ENCODE measurements around the gene TAS2R14.

TAS2R14 gene

GRCh38 chr12:10939163-10939562 lies at the start of gene TAS2R14:
Gene TAS2R14 (minus strand): TSS chr12:10939263. CDS start chr12:10939207, 56 bp downstream.
- Histone ChIP-seq H3K4me3 (ENCODE audit: low read length in 2 of 2) (no peak within 1 kb of the TSS), H3K9me3 (ENCODE audit: control insufficient read depth in 2 of 2, low read length in 2 of 2) (no peaks in the 10 kb centered on the region), H3K9ac (ENCODE audit: low read depth in 1 of 2, low read length in 2 of 2) (no peak within 1 kb of the TSS), H3K27ac (ENCODE audit: low read depth in 2 of 2, low read length in 2 of 2) (no peak within 1 kb of the TSS), H3K27me3 (ENCODE audit: control insufficient read depth in 2 of 2, insufficient read depth in 2 of 2, low read length in 2 of 2) (no peaks in the 10 kb centered on the region), H3K4me1 (ENCODE audit: control insufficient read depth in 2 of 2, insufficient read depth in 2 of 2, low read length in 2 of 2) (no peaks in the 10 kb centered on the region), H3K36me3 (ENCODE audit: control insufficient read depth in 2 of 2, insufficient read depth in 2 of 2, low read length in 2 of 2) (no peaks in the 10 kb centered on the region)

- H3K9me3 ChIP-seq (ENCODE audit: control insufficient read depth in 2 of 2, low read length in 2 of 2) = no peaks in the 10 kb centered on the region
- no peak within 1 kb of the TSS for H3K27ac ChIP-seq (ENCODE audit: low read depth in 2 of 2, low read length in 2 of 2)
- no peak within 1 kb of the TSS for H3K4me3 ChIP-seq (ENCODE audit: low read length in 2 of 2)
- no peaks in the 10 kb centered on the region for H3K27me3 ChIP-seq (ENCODE audit: control insufficient read depth in 2 of 2, insufficient read depth in 2 of 2, low read length in 2 of 2)
- H3K36me3 ChIP-seq (ENCODE audit: control insufficient read depth in 2 of 2, insufficient read depth in 2 of 2, low read length in 2 of 2) = no peaks in the 10 kb centered on the region
- H3K9ac ChIP-seq (ENCODE audit: low read depth in 1 of 2, low read length in 2 of 2) = no peak within 1 kb of the TSS
- H3K4me1 ChIP-seq (ENCODE audit: control insufficient read depth in 2 of 2, insufficient read depth in 2 of 2, low read length in 2 of 2) = no peaks in the 10 kb centered on the region
These were observed 47.7 kb upstream of the TAS2R14 start, which contains the start of gene TAS2R50 for GRCh38 chr12:10986812-10987211. Gene TAS2R50 (minus strand): TSS chr12:10986912. CDS start chr12:10986860, 52 bp downstream.

GRCh38 chr12:10982244-10982643 lies 43.2 kb upstream of the TAS2R14 start:
- Histone ChIP-seq H3K4me3 (ENCODE audit: low read length in 2 of 2) (no peak overlapping the region), H3K36me3 (ENCODE audit: control insufficient read depth in 2 of 2, insufficient read depth in 2 of 2, low read length in 2 of 2) (no peaks in the 10 kb centered on the region), H3K9ac (ENCODE audit: low read depth in 1 of 2, low read length in 2 of 2) (no peak overlapping the region), H3K27ac (ENCODE audit: low read depth in 2 of 2, low read length in 2 of 2) (no peak overlapping the region), H3K27me3 (ENCODE audit: control insufficient read depth in 2 of 2, insufficient read depth in 2 of 2, low read length in 2 of 2) (no peaks in the 10 kb centered on the region), H3K9me3 (ENCODE audit: control insufficient read depth in 2 of 2, low read length in 2 of 2) (no peaks in the 10 kb centered on the region), H3K4me1 (ENCODE audit: control insufficient read depth in 2 of 2, insufficient read depth in 2 of 2, low read length in 2 of 2) (no peaks in the 10 kb centered on the region)

- Histone ChIP-seq H3K36me3 (ENCODE audit: control insufficient read depth in 2 of 2, insufficient read depth in 2 of 2, low read length in 2 of 2) (no peaks in the 10 kb centered on the region), H3K4me3 (ENCODE audit: low read length in 2 of 2) (no peak overlapping the region), H3K9me3 (ENCODE audit: control insufficient read depth in 2 of 2, low read length in 2 of 2) (no peaks in the 10 kb centered on the region)
These were observed 35.9 kb upstream of the TAS2R14 start for GRCh38 chr12:10974965-10975364.

GRCh38 chr12:10968765-10969456 lies 29.8 kb upstream of the TAS2R14 start:
- Histone ChIP-seq H3K4me1 (ENCODE audit: control insufficient read depth in 2 of 2, insufficient read depth in 2 of 2, low read length in 2 of 2) (no peaks in the 10 kb centered on the region), H3K4me3 (ENCODE audit: low read length in 2 of 2) (no peak overlapping the region), H3K27ac (ENCODE audit: low read depth in 2 of 2, low read length in 2 of 2) (no peak overlapping the region)

More at GRCh38 chr12:10974965-10975364, 35.9 kb upstream of the TAS2R14 start:
- Histone ChIP-seq H3K27me3 (ENCODE audit: control insufficient read depth in 2 of 2, insufficient read depth in 2 of 2, low read length in 2 of 2) (no peaks in the 10 kb centered on the region), H3K4me1 (ENCODE audit: control insufficient read depth in 2 of 2, insufficient read depth in 2 of 2, low read length in 2 of 2) (no peaks in the 10 kb centered on the region), H3K27ac (ENCODE audit: low read depth in 2 of 2, low read length in 2 of 2) (no peak overlapping the region), H3K9ac (ENCODE audit: low read depth in 1 of 2, low read length in 2 of 2) (no peak overlapping the region)

GRCh38 chr12:10967409-10967808 lies 28.3 kb upstream of the TAS2R14 start:
- H3K9me3 ChIP-seq (ENCODE audit: control insufficient read depth in 2 of 2, low read length in 2 of 2) = no peaks in the 10 kb centered on the region
- no peak overlapping the region for H3K27ac ChIP-seq (ENCODE audit: low read depth in 2 of 2, low read length in 2 of 2)
- no peaks in the 10 kb centered on the region for H3K4me1 ChIP-seq (ENCODE audit: control insufficient read depth in 2 of 2, insufficient read depth in 2 of 2, low read length in 2 of 2)
- H3K4me3 ChIP-seq (ENCODE audit: low read length in 2 of 2) = no peak overlapping the region
- no peaks in the 10 kb centered on the region for H3K27me3 ChIP-seq (ENCODE audit: control insufficient read depth in 2 of 2, insufficient read depth in 2 of 2, low read length in 2 of 2)
- no peaks in the 10 kb centered on the region for H3K36me3 ChIP-seq (ENCODE audit: control insufficient read depth in 2 of 2, insufficient read depth in 2 of 2, low read length in 2 of 2)
- no peak overlapping the region for H3K9ac ChIP-seq (ENCODE audit: low read depth in 1 of 2, low read length in 2 of 2)

More at GRCh38 chr12:10968765-10969456, 29.8 kb upstream of the TAS2R14 start:
- H3K27me3 ChIP-seq (ENCODE audit: control insufficient read depth in 2 of 2, insufficient read depth in 2 of 2, low read length in 2 of 2) = no peaks in the 10 kb centered on the region
- H3K9ac ChIP-seq (ENCODE audit: low read depth in 1 of 2, low read length in 2 of 2) = no peak overlapping the region
- H3K9me3 ChIP-seq (ENCODE audit: control insufficient read depth in 2 of 2, low read length in 2 of 2) = no peaks in the 10 kb centered on the region
- no peaks in the 10 kb centered on the region for H3K36me3 ChIP-seq (ENCODE audit: control insufficient read depth in 2 of 2, insufficient read depth in 2 of 2, low read length in 2 of 2)

GRCh38 chr12:10966314-10966713 lies 27.3 kb upstream of the TAS2R14 start:
- H3K9me3 ChIP-seq (ENCODE audit: control insufficient read depth in 2 of 2, low read length in 2 of 2) = no peaks in the 10 kb centered on the region
- H3K27me3 ChIP-seq (ENCODE audit: control insufficient read depth in 2 of 2, insufficient read depth in 2 of 2, low read length in 2 of 2) = no peaks in the 10 kb centered on the region
- H3K27ac ChIP-seq (ENCODE audit: low read depth in 2 of 2, low read length in 2 of 2) = no peak overlapping the region
- no peak overlapping the region for H3K4me3 ChIP-seq (ENCODE audit: low read length in 2 of 2)
- no peaks in the 10 kb centered on the region for H3K36me3 ChIP-seq (ENCODE audit: control insufficient read depth in 2 of 2, insufficient read depth in 2 of 2, low read length in 2 of 2)
- no peaks in the 10 kb centered on the region for H3K4me1 ChIP-seq (ENCODE audit: control insufficient read depth in 2 of 2, insufficient read depth in 2 of 2, low read length in 2 of 2)
- H3K9ac ChIP-seq (ENCODE audit: low read depth in 1 of 2, low read length in 2 of 2) = no peak overlapping the region

GRCh38 chr12:10965476-10965875 lies 26.4 kb upstream of the TAS2R14 start:
- H3K4me1 ChIP-seq (ENCODE audit: control insufficient read depth in 2 of 2, insufficient read depth in 2 of 2, low read length in 2 of 2) = no peaks in the 10 kb centered on the region

GRCh38 chr12:10960211-10960610 lies 21.1 kb upstream of the TAS2R14 start:
- Histone ChIP-seq H3K27me3 (ENCODE audit: control insufficient read depth in 2 of 2, insufficient read depth in 2 of 2, low read length in 2 of 2) (no peaks in the 10 kb centered on the region), H3K9ac (ENCODE audit: low read depth in 1 of 2, low read length in 2 of 2) (no peak overlapping the region), H3K27ac (ENCODE audit: low read depth in 2 of 2, low read length in 2 of 2) (no peak overlapping the region), H3K36me3 (ENCODE audit: control insufficient read depth in 2 of 2, insufficient read depth in 2 of 2, low read length in 2 of 2) (no peaks in the 10 kb centered on the region), H3K4me3 (ENCODE audit: low read length in 2 of 2) (no peak overlapping the region), H3K9me3 (ENCODE audit: control insufficient read depth in 2 of 2, low read length in 2 of 2) (no peaks in the 10 kb centered on the region), H3K4me1 (ENCODE audit: control insufficient read depth in 2 of 2, insufficient read depth in 2 of 2, low read length in 2 of 2) (no peaks in the 10 kb centered on the region)

More at GRCh38 chr12:10965476-10965875, 26.4 kb upstream of the TAS2R14 start:
- H3K9ac ChIP-seq (ENCODE audit: low read depth in 1 of 2, low read length in 2 of 2) = no peak overlapping the region
- no peaks in the 10 kb centered on the region for H3K36me3 ChIP-seq (ENCODE audit: control insufficient read depth in 2 of 2, insufficient read depth in 2 of 2, low read length in 2 of 2)
- H3K9me3 ChIP-seq (ENCODE audit: control insufficient read depth in 2 of 2, low read length in 2 of 2) = no peaks in the 10 kb centered on the region
- H3K27ac ChIP-seq (ENCODE audit: low read depth in 2 of 2, low read length in 2 of 2) = no peak overlapping the region
- H3K27me3 ChIP-seq (ENCODE audit: control insufficient read depth in 2 of 2, insufficient read depth in 2 of 2, low read length in 2 of 2) = no peaks in the 10 kb centered on the region
- no peak overlapping the region for H3K4me3 ChIP-seq (ENCODE audit: low read length in 2 of 2)

GRCh38 chr12:10959804-10960203 lies 20.7 kb upstream of the TAS2R14 start:
- Histone ChIP-seq H3K4me1 (ENCODE audit: control insufficient read depth in 2 of 2, insufficient read depth in 2 of 2, low read length in 2 of 2) (no peaks in the 10 kb centered on the region), H3K4me3 (ENCODE audit: low read length in 2 of 2) (no peak overlapping the region), H3K36me3 (ENCODE audit: control insufficient read depth in 2 of 2, insufficient read depth in 2 of 2, low read length in 2 of 2) (no peaks in the 10 kb centered on the region), H3K9me3 (ENCODE audit: control insufficient read depth in 2 of 2, low read length in 2 of 2) (no peaks in the 10 kb centered on the region), H3K9ac (ENCODE audit: low read depth in 1 of 2, low read length in 2 of 2) (no peak overlapping the region), H3K27ac (ENCODE audit: low read depth in 2 of 2, low read length in 2 of 2) (no peak overlapping the region), H3K27me3 (ENCODE audit: control insufficient read depth in 2 of 2, insufficient read depth in 2 of 2, low read length in 2 of 2) (no peaks in the 10 kb centered on the region)
